ENCODE data around the gene GRIN2C.

GRCh38 chr17:74807441-74807840 lies 52.2 kb downstream of the GRIN2C start:
- TF ChIP-seq EZH2phosphoT487 (IDR thresholded peaks at IDR 0.05; ENCODE audit: low read length) (no peak), CTCF (IDR thresholded peaks at IDR 0.05; ENCODE audit: low read length) (no peak), EZH2 (optimal IDR thresholded peaks at IDR 0.05; ENCODE audit: low read depth, low read length) (no peak)
